ENCODE data around the gene UQCC5. TPM values are rescaled to one million over a fixed set of nuclear protein-coding genes. Genes with fewer than 3 reads are reported as not detected.

Gene UQCC5
- total and polyA plus RNA-seq, 10 donors = 2.7 to 41.5 (median 12.0) TPM

GRCh38 chr3:52539010-52539653 lies 2.7 kb downstream of the UQCC5 start:
- no peaks in the 10 kb centered on the region for H3K9me3 ChIP-seq
- no peak for DNase-seq
- peaks cover 21 to 57% (median 44%) of the 10 kb centered on the region in 6 donors for H3K4me1 ChIP-seq
- TF ChIP-seq POLR2AphosphoS5 (IDR thresholded peaks at IDR 0.05) (no peak), CTCF (IDR thresholded peaks at IDR 0.05 in 8 of 11, conservative IDR thresholded peaks at IDR 0.05 in 3 of 11) (no peak), POLR2A (IDR thresholded peaks at IDR 0.05) (no peak)
- peaks cover 0 to 6% (median 0%) of the 10 kb centered on the region in 7 donors for H3K27me3 ChIP-seq (replicated peaks in 1 of 7)
- H3K36me3 ChIP-seq = peaks cover 0 to 41% (median 5%) of the 10 kb centered on the region in 6 donors
- H3K4me3 ChIP-seq = no peak overlapping the region
- intact Hi-C loops (cut with DNase I; ENCODE audit: low total_unique reads) = no loop called here
- H3K27ac ChIP-seq = peak overlapping the region in 2 of 8 donors; percentile 15
- WGBS, 5 donors = 55 to 81% (median 71%) methylated on average over 5 of the region's 5 CpGs

- TF ChIP-seq CTCF (IDR thresholded peaks at IDR 0.05 in 8 of 11, conservative IDR thresholded peaks at IDR 0.05 in 3 of 11) = no peak
- TF ChIP-seq POLR2AphosphoS5 (IDR thresholded peaks at IDR 0.05) = no peak
- TF ChIP-seq POLR2A (IDR thresholded peaks at IDR 0.05) = no peak
- DNase-seq = no peak
- Histone ChIP-seq H3K27ac (no peak overlapping the region), H3K36me3 (peaks cover 0 to 59% (median 8%) of the 10 kb centered on the region in 6 donors), H3K4me1 (peaks cover 17 to 38% (median 33%) of the 10 kb centered on the region in 6 donors), H3K9me3 (no peaks in the 10 kb centered on the region), H3K27me3 (replicated peaks in 1 of 7) (no peaks in the 10 kb centered on the region), H3K4me3 (no peak overlapping the region)
- 89 to 94% (median 93%) methylated on average over 2 of the region's 2 CpGs for WGBS, 5 donors
- intact Hi-C loops (cut with DNase I; ENCODE audit: low total_unique reads) = no loop called here
These were observed 4.6 kb downstream of the UQCC5 start for GRCh38 chr3:52541050-52541449.

DNA sequence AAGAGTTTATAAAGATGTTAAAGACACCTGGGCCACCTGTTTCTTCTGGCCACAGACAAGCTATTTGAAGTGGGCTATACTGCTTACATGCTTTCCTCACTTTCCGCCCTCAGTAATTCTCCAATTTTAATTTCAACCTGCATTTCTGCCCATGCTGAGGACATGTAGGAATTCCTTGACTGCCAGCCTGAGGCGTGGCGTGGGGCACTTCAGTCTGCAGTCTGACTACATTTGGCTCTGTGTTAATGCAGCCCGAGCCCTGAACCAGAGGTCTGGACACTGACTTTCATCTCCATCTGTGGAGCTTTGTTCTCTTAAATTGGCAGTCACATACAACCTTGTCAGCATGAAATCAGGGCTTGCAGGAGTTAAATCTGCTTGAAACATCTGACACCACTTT lies 8.5 kb downstream of the UQCC5 start:
- Histone ChIP-seq H3K27ac (no peak overlapping the region), H3K36me3 (peaks cover 0 to 94% (median 41%) of the 10 kb centered on the region in 6 donors), H3K9me3 (no peaks in the 10 kb centered on the region), H3K4me1 (peaks cover 0 to 2% (median under 1%) of the 10 kb centered on the region in 6 donors), H3K4me3 (no peak overlapping the region), H3K27me3 (replicated peaks in 1 of 7) (no peaks in the 10 kb centered on the region)
- TF ChIP-seq POLR2A (IDR thresholded peaks at IDR 0.05) (no peak), POLR2AphosphoS5 (IDR thresholded peaks at IDR 0.05) (no peak), CTCF (IDR thresholded peaks at IDR 0.05 in 8 of 11, conservative IDR thresholded peaks at IDR 0.05 in 3 of 11) (no peak)
- intact Hi-C loops (cut with DNase I; ENCODE audit: low total_unique reads) = no loop called here
- 90 to 100% (median 95%) methylated on average over 4 of the region's 4 CpGs for WGBS, 5 donors
- no peak for DNase-seq

- intact Hi-C loops (cut with DNase I; ENCODE audit: low total_unique reads) = no loop called here
- WGBS, 5 donors = 82 to 94% (median 91%) methylated on average over 3 of the region's 3 CpGs
- no peak overlapping the region for H3K27ac ChIP-seq
These were observed 9.9 kb downstream of the UQCC5 start for GRCh38 chr3:52546111-52546901.

More at GRCh38 chr3:52546111-52546901, 9.9 kb downstream of the UQCC5 start:
- Histone ChIP-seq H3K4me1 (no peaks in the 10 kb centered on the region), H3K36me3 (peaks cover 0 to 95% (median 48%) of the 10 kb centered on the region in 6 donors), H3K27me3 (replicated peaks in 1 of 7) (no peaks in the 10 kb centered on the region), H3K4me3 (no peak overlapping the region), H3K9me3 (no peaks in the 10 kb centered on the region)
- DNase-seq = no peak
- no peak for TF ChIP-seq POLR2AphosphoS5 (IDR thresholded peaks at IDR 0.05)
- TF ChIP-seq CTCF (IDR thresholded peaks at IDR 0.05 in 8 of 11, conservative IDR thresholded peaks at IDR 0.05 in 3 of 11) = no peak
- TF ChIP-seq POLR2A (IDR thresholded peaks at IDR 0.05) = no peak

Data from spleen (tissue), 11 donors.